IMR-90 (cell line): ENCODE measurements around the gene NCAPD3. TPM values are rescaled to one million over a fixed set of nuclear protein-coding genes. Genes with fewer than 3 reads are reported as not detected.

Source experiments
- ATAC-seq: fragments of 200-7000 bp; cut with Tn5 transposase; 2 replicates; pipeline ENCODE4 v1.9.1; 2020; ENCODE audit warnings: low read depth, mild to moderate bottlenecking, moderate library complexity
- BruUV-seq: library from RNA; stranded (reverse); fragments of 400-500 nt; replicated peaks from 2 replicates; lab custom pipeline; 2021; lab: Mats Ljungman, UMichigan
- CTCF ChIA-PET: fragments of 300-600 bp; formaldehyde crosslinking; extraction: SDS; loops from one replicate; lab custom pipeline; 2021; ENCODE audit warnings: antibody characterized with exemption; lab: Yijun Ruan, JAX
- POLR2A ChIA-PET: fragments of 300-600 bp; sonication (Branson Sonifier 250); formaldehyde crosslinking; loops from one replicate; lab custom pipeline; 2022; ENCODE audit warnings: antibody characterized with exemption; ENCODE audit not compliant: unreplicated experiment; lab: Charles Lee
- DNase-seq: peaks from one replicate; pipeline ENCODE4 v3.0.0; 2013
- H2AFZ ChIP-seq: replicated peaks from 2 replicates; pipeline ENCODE3; 2013; ENCODE audit warnings: low read length, mild to moderate bottlenecking; ENCODE audit not compliant: poor library complexity
- H2AK5ac ChIP-seq: 2 replicates; pipeline ENCODE4 v1.6.1; 2013; ENCODE audit warnings: low read depth, low read length, inconsistent platforms
- H2AK9ac ChIP-seq: replicated peaks from 2 replicates; pipeline ENCODE3; 2013; ENCODE audit warnings: mild to moderate bottlenecking, low read depth, low read length, moderate library complexity; ENCODE audit not compliant: poor library complexity
- H2BK120ac ChIP-seq: 2 replicates; pipeline ENCODE4 v1.6.1; 2013; ENCODE audit warnings: low read depth, low read length, inconsistent platforms
- H2BK15ac ChIP-seq: 3 replicates; pipeline ENCODE4 v1.6.1; 2013; ENCODE audit warnings: low read depth, low read length, inconsistent platforms
- H2BK20ac ChIP-seq: 2 replicates; pipeline ENCODE4 v1.6.1; 2013; ENCODE audit warnings: low read depth, mild to moderate bottlenecking, inconsistent platforms, low read length, moderate library complexity
- H2BK5ac ChIP-seq: 2 replicates; pipeline ENCODE4 v1.6.1; 2013; ENCODE audit warnings: mild to moderate bottlenecking, low read depth, low read length, inconsistent platforms; ENCODE audit not compliant: poor library complexity, severe bottlenecking
- H3K14ac ChIP-seq: replicated peaks from 2 replicates; pipeline ENCODE4 v1.6.1; 2013; ENCODE audit warnings: low read depth, low read length, inconsistent platforms
- H3K18ac ChIP-seq: 2 replicates; pipeline ENCODE4 v1.6.1; 2013; ENCODE audit warnings: low read depth, low read length, control low read depth
- H3K23ac ChIP-seq: 2 replicates; pipeline ENCODE4 v1.6.1; 2013; ENCODE audit warnings: low read depth, low read length, inconsistent platforms
- H3K27ac ChIP-seq: 2 replicates; pipeline ENCODE4 v1.5.1; 2013; ENCODE audit warnings: mild to moderate bottlenecking, control low read depth, low read length; ENCODE audit not compliant: insufficient read depth
- H3K27me3 ChIP-seq: 2 replicates; pipeline ENCODE4 v1.6.1; 2013; ENCODE audit warnings: low read length; ENCODE audit not compliant: control insufficient read depth, insufficient read depth
- H3K36me3 ChIP-seq: 2 replicates; pipeline ENCODE4 v1.6.1; 2013; ENCODE audit warnings: low read length, mixed read lengths; ENCODE audit not compliant: control insufficient read depth, insufficient read depth
- H3K4ac ChIP-seq: 2 replicates; pipeline ENCODE4 v1.6.1; 2013; ENCODE audit warnings: low read depth, low read length, inconsistent platforms
- H3K4me1 ChIP-seq: 2 replicates; pipeline ENCODE4 v1.6.1; 2013; ENCODE audit warnings: low read length, mixed read lengths; ENCODE audit not compliant: control insufficient read depth, insufficient read depth
- H3K4me2 ChIP-seq: 2 replicates; pipeline ENCODE4 v1.6.1; 2013; ENCODE audit warnings: low read depth, mild to moderate bottlenecking, control low read depth, low read length, moderate library complexity
- H3K4me3 ChIP-seq: 2 replicates; pipeline ENCODE4 v1.5.1; 2013; ENCODE audit warnings: low read depth, mild to moderate bottlenecking, control low read depth, low read length, moderate library complexity; ENCODE audit not compliant: insufficient read depth
- H3K56ac ChIP-seq: 2 replicates; pipeline ENCODE4 v1.6.1; 2013; ENCODE audit warnings: low read length, inconsistent platforms; ENCODE audit not compliant: insufficient read depth; ENCODE audit errors: extremely low read depth
- H3K79me1 ChIP-seq, 2 experiments: 2 replicates each; pipeline ENCODE4 v1.6.1; 2013; ENCODE audit warnings: low read length in 2 of 2, inconsistent platforms in 1 of 2, low read depth in 1 of 2
- H3K9ac ChIP-seq: 2 replicates; pipeline ENCODE4 v1.6.1; 2013; ENCODE audit warnings: low read depth, low read length, control low read depth
- H3K9me1 ChIP-seq: 2 replicates; pipeline ENCODE4 v1.6.1; 2013; ENCODE audit warnings: low read length, inconsistent platforms; ENCODE audit not compliant: insufficient read depth
- H3K9me3 ChIP-seq: 2 replicates; pipeline ENCODE4 v1.6.1; 2013; ENCODE audit warnings: low read length; ENCODE audit not compliant: control insufficient read depth, insufficient read depth
- H4K20me1 ChIP-seq: 2 replicates; pipeline ENCODE4 v1.6.1; 2013; ENCODE audit warnings: low read length, inconsistent platforms; ENCODE audit not compliant: insufficient read depth
- H4K5ac ChIP-seq: 2 replicates; pipeline ENCODE4 v1.6.1; 2013; ENCODE audit warnings: mild to moderate bottlenecking, low read depth, low read length, control low read depth
- H4K8ac ChIP-seq, 2 experiments: 2 replicates each; pipeline ENCODE4 v1.6.1; 2013; ENCODE audit warnings: low read depth in 2 of 2, low read length in 2 of 2, control low read depth in 1 of 2, inconsistent platforms in 1 of 2
- H4K91ac ChIP-seq: 2 replicates; pipeline ENCODE4 v1.6.1; 2013; ENCODE audit warnings: low read depth, low read length, inconsistent platforms; ENCODE audit not compliant: insufficient read depth
- BHLHE40 ChIP-seq: fragments of 150-350 bp; IDR thresholded peaks from 2 replicates; pipeline ENCODE4 v1.6.1; 2016; ENCODE audit warnings: mild to moderate bottlenecking, low read depth, low read length
- CEBPB ChIP-seq: IDR thresholded peaks from 2 replicates; pipeline ENCODE4 v1.6.1; 2012; ENCODE audit warnings: low read depth, low read length, improper control_type of control experiment
- CHD1 ChIP-seq: IDR thresholded peaks from 2 replicates; pipeline ENCODE4 v1.6.1; 2012; ENCODE audit warnings: low read depth, low read length, improper control_type of control experiment
- FOS ChIP-seq: fragments of 150-350 bp; IDR thresholded peaks from 2 replicates; pipeline ENCODE4 v1.6.1; 2016; ENCODE audit warnings: low read depth, low read length
- MAFK ChIP-seq: IDR thresholded peaks from 2 replicates; pipeline ENCODE4 v1.6.1; 2012; ENCODE audit warnings: low read depth, low read length, improper control_type of control experiment
- MAZ ChIP-seq: IDR thresholded peaks from 2 replicates; pipeline ENCODE4 v1.6.1; 2012; ENCODE audit warnings: low read depth, mild to moderate bottlenecking, low read length, improper control_type of control experiment, moderate library complexity, borderline replicate concordance
- MXI1 ChIP-seq: IDR thresholded peaks from 2 replicates; pipeline ENCODE4 v1.6.1; 2012; ENCODE audit warnings: low read depth, mild to moderate bottlenecking, low read length, moderate library complexity, borderline replicate concordance
- NFE2L2 ChIP-seq: fragments of 150-350 bp; IDR thresholded peaks from 2 replicates; pipeline ENCODE4 v1.6.1; 2016; ENCODE audit warnings: low read depth, mild to moderate bottlenecking, low read length
- POLR2A ChIP-seq: IDR thresholded peaks from 2 replicates; pipeline ENCODE4 v1.6.1; 2012; ENCODE audit warnings: mild to moderate bottlenecking, low read depth, low read length
- RAD21 ChIP-seq: IDR thresholded peaks from 2 replicates; pipeline ENCODE4 v1.6.1; 2012; ENCODE audit warnings: low read length, improper control_type of control experiment
- RCOR1 ChIP-seq: IDR thresholded peaks from 2 replicates; pipeline ENCODE4 v1.6.1; 2012; ENCODE audit warnings: mild to moderate bottlenecking, low read length, improper control_type of control experiment; ENCODE audit not compliant: insufficient replicate concordance
- RFX5 ChIP-seq: IDR thresholded peaks from 2 replicates; pipeline ENCODE4 v1.8.0; 2012; ENCODE audit warnings: low read depth, mild to moderate bottlenecking, low read length, moderate library complexity
- SMC3 ChIP-seq: fragments of 150-350 bp; IDR thresholded peaks from 2 replicates; pipeline ENCODE4 v1.6.1; 2016; ENCODE audit warnings: low read depth, mild to moderate bottlenecking, antibody characterized with exemption, low read length, moderate library complexity
- WGBS, 2 experiments: methylation state at CpG; one replicate each; pipeline versions ENCODE4 v1.1.5 to v1.1.7; 2013; ENCODE audit warnings: missing lambda C conversion rate in 2 of 2; ENCODE audit not compliant: insufficient read length in 1 of 2; ENCODE audit errors: extremely low coverage in 2 of 2; 5-methylcytosine and 5-hydroxymethylcytosine counted together
- dilution Hi-C: fragments of 300-500 bp; cut with HindIII; formaldehyde crosslinking; loops from one replicate; pipeline ENCODE4 v1.14.3; 2018; ENCODE audit warnings: low sequenced_read_pairs; ENCODE audit not compliant: unreplicated experiment
- in situ Hi-C: fragments of 300-500 bp; cut with MboI; formaldehyde crosslinking; loops from 3 replicates; pipeline ENCODE4 v1.14.3; 2019; ENCODE audit warnings: low sequenced_read_pairs, inconsistent platforms, mixed read lengths
- intact Hi-C: fragments of 100-400 bp; cut with micrococcal nuclease; formaldehyde crosslinking; loops from 2 replicates; pipeline ENCODE4 v1.10.0; 2022
- polyA plus RNA-seq, 3 experiments: library from polyadenylated mRNA; depleted of rRNA; stranded (reverse); fragments of >200 nt; gene quantifications; 2 replicates each; pipeline ENCODE4 v1.2.3, GENCODE V29; 2012; ENCODE audit warnings: low replicate concordance in 1 of 3
- total RNA-seq: library from RNA; depleted of rRNA; stranded (reverse); fragments of >200 nt; gene quantifications from 2 replicates; pipeline ENCODE4 v1.2.3, GENCODE V29; 2012
- TF ChIP-seq, protein P1 (sequence below): fragments of 150-350 bp; IDR thresholded peaks from 2 replicates; pipeline ENCODE4 v1.6.1; 2016; ENCODE audit warnings: low read depth, mild to moderate bottlenecking, low read length, moderate library complexity, borderline replicate concordance
- TF ChIP-seq, protein P2 (sequence below): conservative IDR thresholded peaks from 2 replicates; pipeline ENCODE4 v1.5.1; 2012; ENCODE audit warnings: mild to moderate bottlenecking, low read depth, low read length, improper control_type of control experiment

The NCAPD3 gene
- total and polyA plus RNA-seq, 2 of the 4 experiments (the other 2 are of a cell fraction), result 18.0 to 19.2 TPM

DNA sequence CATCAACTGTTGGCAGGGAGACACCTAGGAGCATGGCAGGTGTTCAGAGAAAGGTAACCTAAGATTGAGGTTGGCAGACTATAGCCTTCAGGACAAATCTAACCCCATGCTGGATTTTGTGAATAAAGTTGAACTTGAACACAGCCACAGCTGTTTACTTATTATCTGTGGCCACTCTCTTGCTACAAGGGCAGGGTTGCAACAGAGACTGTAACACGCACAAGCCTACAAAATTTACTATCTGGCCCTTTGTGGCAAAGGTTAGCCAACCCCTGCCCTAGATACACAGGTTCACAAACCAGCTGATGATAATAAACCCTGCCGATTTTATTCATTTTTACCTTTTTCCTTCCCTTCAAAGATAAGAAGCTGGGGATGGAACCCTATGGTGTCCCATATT is 26.9 kb upstream of the NCAPD3 start:
- Histone ChIP-seq H3K36me3 (peaks cover 33% of the 10 kb centered on the region), H2BK5ac (no peak overlapping the region), H3K14ac (no peak overlapping the region), H4K91ac (no peak overlapping the region), H3K9ac (no peak overlapping the region), H3K9me3 (no peaks in the 10 kb centered on the region), H2AK5ac (no peak overlapping the region), H3K27me3 (no peaks in the 10 kb centered on the region), H3K9me1 (no peaks in the 10 kb centered on the region; the same call in 1 of the 2 replicates), H2BK20ac (no peak overlapping the region), H3K23ac (no peak overlapping the region), H2BK15ac (no peak overlapping the region), H3K4me1 (no peaks in the 10 kb centered on the region; the same call in 1 of the 2 replicates), H4K20me1 (no peaks in the 10 kb centered on the region), H2AFZ (no peak overlapping the region), H3K18ac (no peak overlapping the region), H4K5ac (no peak overlapping the region), H2AK9ac (no peak overlapping the region), H2BK120ac (no peak overlapping the region), H4K8ac (no peak overlapping the region), H3K4ac (no peak overlapping the region), H3K4me2 (no peak overlapping the region), H3K4me3 (no peak overlapping the region), H3K79me1 (peaks cover 6 to 23% of the 10 kb centered on the region in 2 experiments; a peak in 3 of 4 replicates), H3K56ac (no peak overlapping the region), H3K27ac (no peak overlapping the region)
- intact Hi-C loops, result loop anchor here (10.0 kb wide), 1 partner anchor 206 kb away; no protein-coding TSS in a partner anchor
- in situ Hi-C loops, result loop anchor here (10.0 kb wide), 1 partner anchor 206 kb away; no protein-coding TSS in a partner anchor
- 100% methylated on average over 1 of the region's 2 CpGs; no CpG with 5 or more reads in 1 of the 2 experiments for WGBS, 2 experiments
- ATAC-seq, result no peak
- BruUV-seq, result no TSS peak
- CTCF ChIA-PET, result no interaction called here
- no peak for DNase-seq
- no peak for TF ChIP-seq MAFK
- TF ChIP-seq CEBPB, result no peak
- no peak for TF ChIP-seq FOS
- no peak for TF ChIP-seq NFE2L2
- TF ChIP-seq POLR2A, result no peak
- TF ChIP-seq, protein P1, sequence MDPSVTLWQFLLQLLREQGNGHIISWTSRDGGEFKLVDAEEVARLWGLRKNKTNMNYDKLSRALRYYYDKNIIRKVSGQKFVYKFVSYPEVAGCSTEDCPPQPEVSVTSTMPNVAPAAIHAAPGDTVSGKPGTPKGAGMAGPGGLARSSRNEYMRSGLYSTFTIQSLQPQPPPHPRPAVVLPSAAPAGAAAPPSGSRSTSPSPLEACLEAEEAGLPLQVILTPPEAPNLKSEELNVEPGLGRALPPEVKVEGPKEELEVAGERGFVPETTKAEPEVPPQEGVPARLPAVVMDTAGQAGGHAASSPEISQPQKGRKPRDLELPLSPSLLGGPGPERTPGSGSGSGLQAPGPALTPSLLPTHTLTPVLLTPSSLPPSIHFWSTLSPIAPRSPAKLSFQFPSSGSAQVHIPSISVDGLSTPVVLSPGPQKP, result no peak
- no peak for TF ChIP-seq MAZ
- TF ChIP-seq RCOR1, result no peak
- TF ChIP-seq, protein P2, sequence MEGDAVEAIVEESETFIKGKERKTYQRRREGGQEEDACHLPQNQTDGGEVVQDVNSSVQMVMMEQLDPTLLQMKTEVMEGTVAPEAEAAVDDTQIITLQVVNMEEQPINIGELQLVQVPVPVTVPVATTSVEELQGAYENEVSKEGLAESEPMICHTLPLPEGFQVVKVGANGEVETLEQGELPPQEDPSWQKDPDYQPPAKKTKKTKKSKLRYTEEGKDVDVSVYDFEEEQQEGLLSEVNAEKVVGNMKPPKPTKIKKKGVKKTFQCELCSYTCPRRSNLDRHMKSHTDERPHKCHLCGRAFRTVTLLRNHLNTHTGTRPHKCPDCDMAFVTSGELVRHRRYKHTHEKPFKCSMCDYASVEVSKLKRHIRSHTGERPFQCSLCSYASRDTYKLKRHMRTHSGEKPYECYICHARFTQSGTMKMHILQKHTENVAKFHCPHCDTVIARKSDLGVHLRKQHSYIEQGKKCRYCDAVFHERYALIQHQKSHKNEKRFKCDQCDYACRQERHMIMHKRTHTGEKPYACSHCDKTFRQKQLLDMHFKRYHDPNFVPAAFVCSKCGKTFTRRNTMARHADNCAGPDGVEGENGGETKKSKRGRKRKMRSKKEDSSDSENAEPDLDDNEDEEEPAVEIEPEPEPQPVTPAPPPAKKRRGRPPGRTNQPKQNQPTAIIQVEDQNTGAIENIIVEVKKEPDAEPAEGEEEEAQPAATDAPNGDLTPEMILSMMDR, result no peak
- no peak for TF ChIP-seq CHD1
- TF ChIP-seq BHLHE40, result no peak
- TF ChIP-seq SMC3, result no peak
- no peak for TF ChIP-seq MXI1
- TF ChIP-seq RFX5, result no peak
- no peak for TF ChIP-seq RAD21
- POLR2A ChIA-PET, result no interaction called here
- dilution Hi-C loops, result no loop called here
